Mammary epithelial cell (primary cell): Measurements from ENCODE around the gene ULK3.

ENCODE experiments used
- CTCF ChIP-seq, 2 donors: IDR thresholded peaks in 1 of 2; conservative IDR thresholded peaks in 1 of 2; 2 replicates each; pipeline ENCODE4 v1.5.1; 2011 to 2012; ENCODE audit warnings: inconsistent platforms in 2 of 2, low read length in 2 of 2, mild to moderate bottlenecking in 2 of 2, control low read depth in 1 of 2, low read depth in 1 of 2; ENCODE audit not compliant: insufficient read depth in 1 of 2; ENCODE audit errors: extremely low read depth in 1 of 2
- EZH2 ChIP-seq: IDR thresholded peaks from 2 replicates; pipeline ENCODE4 v1.6.1; 2012; ENCODE audit warnings: low read length, inconsistent platforms, borderline replicate concordance

DNA sequence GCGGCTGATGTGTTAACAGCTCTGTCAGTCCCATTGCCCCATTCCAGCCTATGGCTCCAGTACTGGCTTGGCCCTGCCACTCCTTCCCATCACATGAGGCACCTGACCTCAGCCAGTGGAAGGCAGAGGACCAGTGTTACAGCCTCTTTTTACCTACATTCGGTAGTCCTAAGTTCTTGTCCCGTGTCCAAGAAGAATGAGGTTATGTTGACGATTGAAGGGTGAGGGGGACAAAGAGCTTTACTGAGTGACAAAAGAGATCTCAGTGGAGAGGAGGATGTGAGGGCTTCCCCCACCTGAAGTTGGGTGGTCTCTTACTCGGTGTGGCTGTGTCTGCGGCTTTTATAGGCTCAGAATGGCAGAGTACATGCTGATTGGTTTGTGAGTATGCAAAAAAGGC lies 39.6 kb upstream of the ULK3 start:
- TF ChIP-seq CTCF (conservative IDR thresholded peaks at IDR 0.05 in 1 of 2, IDR thresholded peaks at IDR 0.05 in 1 of 2; ENCODE audit: extremely low read depth in 1 of 2, insufficient read depth in 1 of 2, low read depth in 1 of 2, low read length in 2 of 2) (no peak), EZH2 (no peak)
